Testis (tissue), 3 donors: Measurements from ENCODE around the gene PRICKLE4. TPM values are rescaled to one million over a fixed set of nuclear protein-coding genes. Genes with fewer than 3 reads are reported as not detected.

ENCODE experiments used
- DNase-seq: peaks from one replicate; pipeline ENCODE4 v3.0.0-alpha.2; 2019
- H3K27ac ChIP-seq, 2 donors: fragments of 200-600 bp; sonication (generic); one replicate each; pipeline ENCODE4 v1.5.1; 2019
- H3K27me3 ChIP-seq: fragments of 200-600 bp; sonication (generic); one replicate; pipeline ENCODE4 v1.5.1; 2019
- H3K36me3 ChIP-seq: fragments of 200-600 bp; sonication (generic); one replicate; pipeline ENCODE4 v1.5.1; 2017; ENCODE audit warnings: low read depth; ENCODE audit errors: missing control alignments
- H3K4me1 ChIP-seq: fragments of 200-600 bp; sonication (generic); one replicate; pipeline ENCODE4 v1.5.1; 2019
- H3K4me3 ChIP-seq, 2 donors: fragments of 200-600 bp; sonication (generic); one replicate each; pipeline ENCODE4 v1.5.1; 2017 to 2019
- H3K9me3 ChIP-seq: fragments of 200-600 bp; sonication (generic); one replicate; pipeline ENCODE4 v1.5.1; 2017
- CTCF ChIP-seq, 3 experiments: fragments of 450-650 bp in 2 of 3; fragments of 200-600 bp in 1 of 3; sonication (generic) in 1 of 3; IDR thresholded peaks; one replicate each; pipeline ENCODE4 v1.5.1; 2016 to 2019; ENCODE audit warnings: antibody characterized with exemption in 3 of 3, mild to moderate bottlenecking in 2 of 3, moderate library complexity in 1 of 3
- POLR2A ChIP-seq: fragments of 450-650 bp; IDR thresholded peaks from one replicate; pipeline ENCODE4 v1.6.1; 2017; ENCODE audit warnings: antibody characterized with exemption, mild to moderate bottlenecking, moderate library complexity
- whole genome bisulfite sequencing, 2 donors: methylation state at CpG; one replicate each; pipeline ENCODE4 v1.1.5; 2018; 5-methylcytosine and 5-hydroxymethylcytosine counted together
- intact Hi-C: fragments of 100-400 bp; cut with DNase I; formaldehyde crosslinking; loops from one replicate; pipeline ENCODE4 v1.15.1; 2023; ENCODE audit warnings: low total_unique reads
- polyA plus RNA-seq: library from polyadenylated mRNA; stranded (reverse); fragments of 350-450 nt; fragmentation: Illumina TruSeq; extraction: RNeasy Lipid Tissue Mini Kit (QIAGEN cat#74804); gene quantifications from one replicate; pipeline ENCODE4 v1.2.3, GENCODE V29; 2014; ENCODE audit warnings: low read depth, low replicate concordance; ENCODE audit not compliant: insufficient read depth
- total RNA-seq, 2 donors: library from RNA; depleted of rRNA; stranded (reverse); fragments of >200 nt; gene quantifications; one replicate each; pipeline ENCODE4 v1.2.3, GENCODE V29; 2016

PRICKLE4 gene
- total and polyA plus RNA-seq, 3 donors from 2014 or later = 1.9 to 10.6 TPM; not detected in 1

DNA sequence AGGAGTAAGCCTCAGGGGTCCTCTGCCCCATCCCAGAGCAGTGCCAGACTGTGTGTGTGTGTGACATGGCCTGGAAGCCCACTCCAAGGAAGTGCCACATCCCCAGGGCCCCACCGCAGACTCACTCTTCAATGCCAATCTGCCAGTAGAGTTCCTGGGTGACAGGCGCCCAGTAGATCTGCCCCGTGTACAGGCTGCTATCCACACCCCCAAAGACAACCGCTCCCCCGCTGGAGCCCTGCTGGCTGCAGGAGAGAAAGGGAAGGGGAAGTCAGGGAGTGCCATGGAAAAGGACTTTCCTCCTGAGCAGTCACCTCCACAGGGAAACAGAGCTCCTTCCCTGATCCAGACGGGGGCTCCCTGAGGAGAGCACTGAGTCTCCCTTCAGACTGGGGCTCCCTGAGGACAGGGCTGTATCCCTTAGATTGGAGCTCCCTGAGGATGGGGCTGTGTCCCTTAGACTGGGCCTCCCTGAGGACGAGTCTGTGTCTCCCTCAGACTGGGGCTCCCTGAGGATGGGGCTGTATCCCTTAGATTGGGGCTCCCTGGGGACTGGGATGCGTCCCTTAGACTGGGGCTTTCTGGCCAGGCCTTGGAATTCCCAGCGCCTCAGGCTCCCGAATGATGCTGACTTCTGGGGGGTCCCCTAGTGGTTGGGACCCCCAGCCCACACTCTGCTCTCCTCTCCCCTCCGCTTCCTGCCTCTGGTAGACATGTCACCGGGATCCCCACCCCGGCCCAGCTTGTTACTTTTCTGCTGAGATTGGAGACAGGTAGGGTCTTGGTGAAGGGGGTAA lies 40.0 kb upstream of the PRICKLE4 start:
- no peak overlapping the region for H3K4me3 ChIP-seq
- intact Hi-C loops = no loop called here
- no peak for DNase-seq
- H3K36me3 ChIP-seq = no peaks in the 10 kb centered on the region
- 90 to 91% methylated on average over 8 to 13 of the region's 13 CpGs for WGBS, 2 donors
- no peaks in the 10 kb centered on the region for H3K9me3 ChIP-seq
- TF ChIP-seq POLR2A (no peak), CTCF (IDR thresholded peaks at IDR 0.05) (no peak)
- H3K4me1 ChIP-seq = peaks cover 4% of the 10 kb centered on the region
- H3K27me3 ChIP-seq = no peaks in the 10 kb centered on the region
- H3K27ac ChIP-seq = no peak overlapping the region

- Histone ChIP-seq H3K27me3 (no peaks in the 10 kb centered on the region), H3K27ac (no peak overlapping the region), H3K36me3 (no peaks in the 10 kb centered on the region), H3K4me3 (no peak overlapping the region), H3K4me1 (no peaks in the 10 kb centered on the region), H3K9me3 (no peaks in the 10 kb centered on the region)
- no peak for DNase-seq
- 86 to 87% methylated on average over 18 to 20 of the region's 20 CpGs for WGBS, 2 donors
- no peak for TF ChIP-seq CTCF (IDR thresholded peaks at IDR 0.05)
- TF ChIP-seq POLR2A = no peak
- intact Hi-C loops = no loop called here
Measured at GRCh38 chr6:41741625-41742490, 38.7 kb upstream of the PRICKLE4 start.

DNA sequence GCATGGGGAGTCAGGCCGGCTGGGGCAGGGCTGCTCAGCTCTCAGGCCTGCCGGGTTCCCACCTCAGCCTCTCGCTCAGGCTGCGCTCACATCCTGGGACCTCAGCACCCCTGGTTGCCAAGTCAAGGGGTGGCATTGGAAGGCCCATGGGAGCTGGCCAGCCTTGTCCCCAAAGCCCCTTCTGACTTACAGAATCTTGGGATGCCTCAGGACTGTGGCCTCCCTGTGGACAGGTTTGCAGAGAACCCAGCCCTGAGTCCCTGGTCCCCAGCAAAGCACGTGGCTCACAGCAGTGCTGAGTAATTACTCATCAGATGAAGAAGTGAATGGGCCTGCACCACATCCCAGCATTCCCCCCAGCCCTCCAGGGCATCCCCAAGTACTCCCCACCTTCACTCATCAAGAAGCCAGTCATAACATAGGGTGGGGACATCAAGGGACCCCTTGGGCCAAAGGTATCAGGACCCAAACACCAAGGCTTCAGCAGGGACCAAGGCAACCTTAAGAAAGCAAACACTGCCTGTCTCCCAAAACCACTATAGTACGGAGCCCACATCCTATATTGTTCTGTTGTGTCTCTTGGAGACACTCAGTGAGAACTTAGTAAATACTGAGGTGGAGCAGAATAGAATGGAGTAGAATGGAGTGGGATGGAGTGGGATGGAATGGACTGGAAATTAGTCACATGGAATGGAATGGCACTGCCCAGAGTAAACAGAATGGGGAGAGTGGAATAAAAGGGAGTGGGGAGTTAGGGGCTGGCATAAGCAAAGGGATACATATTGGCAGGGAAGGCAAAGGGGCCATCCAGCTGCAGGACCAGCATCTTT lies 37.0 kb upstream of the PRICKLE4 start:
- H3K27ac ChIP-seq = no peak overlapping the region
- no peaks in the 10 kb centered on the region for H3K36me3 ChIP-seq
- H3K4me1 ChIP-seq = no peaks in the 10 kb centered on the region
- no peaks in the 10 kb centered on the region for H3K27me3 ChIP-seq
- DNase-seq = no peak
- WGBS, 2 donors = 88 to 91% methylated on average over 1 to 6 of the region's 6 CpGs
- intact Hi-C loops = no loop called here
- H3K9me3 ChIP-seq = no peaks in the 10 kb centered on the region
- no peak overlapping the region for H3K4me3 ChIP-seq
- TF ChIP-seq CTCF (IDR thresholded peaks at IDR 0.05) = no peak
- no peak for TF ChIP-seq POLR2A

DNA sequence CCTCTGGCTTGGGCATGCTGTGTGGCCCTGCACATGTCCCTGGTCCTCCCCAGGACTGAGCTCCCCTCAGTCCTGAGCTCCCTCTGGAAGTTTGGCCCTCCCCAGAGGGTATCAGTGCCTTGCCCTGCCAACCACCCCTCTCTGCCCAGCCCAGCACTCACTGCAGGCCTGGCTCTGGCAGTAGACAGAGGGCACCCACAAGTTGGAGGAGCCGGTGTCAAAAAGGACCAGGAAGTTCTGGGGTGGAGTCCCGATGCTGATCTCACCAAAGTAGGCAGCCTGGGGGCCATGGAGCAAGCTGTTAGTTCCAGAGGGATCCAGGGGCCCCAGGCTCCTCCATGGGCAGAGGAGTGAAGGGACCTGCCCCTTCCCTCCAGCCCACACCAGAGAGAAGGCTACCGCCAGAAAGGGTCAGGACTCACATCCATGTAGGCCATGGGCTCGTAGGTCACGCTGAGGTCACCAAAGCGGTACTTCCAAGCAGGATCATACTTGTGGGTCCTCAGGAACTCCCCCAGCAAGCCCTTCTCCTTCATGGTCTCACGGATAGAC lies 36.3 kb upstream of the PRICKLE4 start:
- TF ChIP-seq CTCF (IDR thresholded peaks at IDR 0.05) (no peak), POLR2A (no peak)
- no peak overlapping the region for H3K27ac ChIP-seq
- intact Hi-C loops = no loop called here

More for the DNA sequence above, 36.3 kb upstream of the PRICKLE4 start:
- no peaks in the 10 kb centered on the region for H3K9me3 ChIP-seq
- H3K27me3 ChIP-seq = no peaks in the 10 kb centered on the region
- H3K4me3 ChIP-seq = no peak overlapping the region
- DNase-seq = no peak
- H3K36me3 ChIP-seq = no peaks in the 10 kb centered on the region
- no peaks in the 10 kb centered on the region for H3K4me1 ChIP-seq
- 89 to 93% methylated on average over 5 to 7 of the region's 7 CpGs for WGBS, 2 donors
